K562 (cell line): Measurements from ENCODE around the gene FMNL2. TPM values are rescaled to one million over a fixed set of nuclear protein-coding genes. Genes with fewer than 3 reads are reported as not detected.

ENCODE experiments used
- ATAC-seq: fragments of 200-7000 bp; cut with Tn5 transposase; 3 replicates; pipeline ENCODE4 v1.9.1; 2020; ENCODE audit warnings: moderate library complexity
- BruUV-seq: library from RNA; stranded (reverse); fragments of 400-500 nt; replicated peaks from 2 replicates; lab custom pipeline; 2021; lab: Mats Ljungman, UMichigan
- CTCF ChIA-PET: fragments of 300-600 bp; formaldehyde crosslinking; extraction: SDS; loops from one replicate; lab custom pipeline; 2021; ENCODE audit warnings: low intra/inter-chr PET ratio; lab: Yijun Ruan, JAX
- POLR2A ChIA-PET: fragments of 300-600, 350-650 bp; sonication (Branson Sonifier 250); formaldehyde crosslinking; extraction: SDS; loops from one replicate; lab custom pipeline; 2021; ENCODE audit warnings: antibody characterized with exemption, inconsistent platforms; lab: Yijun Ruan, JAX
- DNase-seq, 4 experiments: peaks; one replicate each; pipeline versions ENCODE4 v3.0.0 to v3.0.0-alpha.2; 2011 to 2018; ENCODE audit warnings: low spot score in 3 of 4, mixed read lengths in 3 of 4; ENCODE audit errors: extremely low read depth in 1 of 4
- FAIRE-seq: peaks from 2 replicates; lab custom pipeline; 2011; peaks lifted over from hg19 to GRCh38; lab: Jason Lieb, UNC
- H2AFZ ChIP-seq: 2 replicates; pipeline ENCODE4 v1.6.0; 2011; ENCODE audit warnings: low read depth, low read length, control low read depth, inconsistent platforms
- H3K27ac ChIP-seq: fragments of 200-600 bp; 3 replicates; pipeline ENCODE4 v1.8.0; 2011; ENCODE audit warnings: low read depth, mild to moderate bottlenecking, control low read depth, inconsistent platforms, low read length, moderate library complexity, mixed read lengths; ENCODE audit errors: extremely low read depth
- H3K27me3 ChIP-seq, 2 experiments: fragments of 300-600 bp in 1 of 2; 2 replicates in 1 of 2; 3 replicates in 1 of 2; pipeline versions ENCODE4 v1.6.0 to v1.8.0; 2011; ENCODE audit warnings: inconsistent platforms in 2 of 2, low read length in 2 of 2, mild to moderate bottlenecking in 1 of 2, mixed read lengths in 1 of 2, moderate library complexity in 1 of 2; ENCODE audit not compliant: control insufficient read depth in 2 of 2, insufficient read depth in 2 of 2
- H3K36me3 ChIP-seq: fragments of 300-600 bp; 3 replicates; pipeline ENCODE4 v1.8.0; 2011; ENCODE audit warnings: mild to moderate bottlenecking, low read length, inconsistent platforms; ENCODE audit not compliant: control insufficient read depth, insufficient read depth
- H3K4me1 ChIP-seq, 2 experiments: fragments of 200-600 bp in 1 of 2; replicated peaks in 1 of 2; 2 replicates in 1 of 2; 3 replicates in 1 of 2; pipeline versions ENCODE4 v1.5.1 to v1.8.0; 2011; ENCODE audit warnings: inconsistent platforms in 2 of 2, low read length in 2 of 2, mild to moderate bottlenecking in 1 of 2, mixed read lengths in 1 of 2, moderate library complexity in 1 of 2; ENCODE audit not compliant: control insufficient read depth in 2 of 2, insufficient read depth in 2 of 2
- H3K4me2 ChIP-seq: 2 replicates; pipeline ENCODE4 v1.6.1; 2011; ENCODE audit warnings: low read length, control low read depth, inconsistent platforms, mixed read lengths; ENCODE audit not compliant: insufficient read depth
- H3K4me3 ChIP-seq: fragments of 200-600 bp; sonication (generic), shearing (Covaris generic); 2 replicates; pipeline ENCODE4 v1.5.1; 2016; ENCODE audit warnings: control low read depth, inconsistent platforms
- H3K79me2 ChIP-seq: fragments of 200-600 bp; 3 replicates; pipeline ENCODE4 v1.8.0; 2011; ENCODE audit warnings: low read length, inconsistent platforms; ENCODE audit not compliant: control insufficient read depth, insufficient read depth
- H3K9ac ChIP-seq, 2 experiments: 2 replicates each; pipeline versions ENCODE4 v1.6.0 to v1.6.1; 2011; ENCODE audit warnings: low read depth in 2 of 2, low read length in 2 of 2, control low read depth in 1 of 2, inconsistent platforms in 1 of 2, mild to moderate bottlenecking in 1 of 2, mixed read lengths in 1 of 2; ENCODE audit not compliant: insufficient read depth in 1 of 2
- H3K9me1 ChIP-seq: one replicate; pipeline ENCODE4 v1.6.0; 2011; ENCODE audit warnings: inconsistent platforms, mild to moderate bottlenecking, low read length, moderate library complexity; ENCODE audit not compliant: control insufficient read depth, insufficient read depth
- H3K9me3 ChIP-seq: replicated peaks from 2 replicates; pipeline ENCODE4 v1.5.1; 2011; ENCODE audit warnings: low read depth, low read length, inconsistent platforms; ENCODE audit not compliant: control insufficient read depth, insufficient read depth
- H4K20me1 ChIP-seq: replicated peaks from 2 replicates; pipeline ENCODE4 v1.6.1; 2011; ENCODE audit warnings: low read length, inconsistent platforms, mixed read lengths; ENCODE audit not compliant: control insufficient read depth, insufficient read depth
- DPF2 ChIP-seq: fragments of 450-650 bp; IDR thresholded peaks from 2 replicates; pipeline ENCODE4 v1.6.1; 2016
- GATAD2A ChIP-seq: fragments of 450-650 bp; IDR thresholded peaks from 2 replicates; pipeline ENCODE4 v1.6.1; 2017
- HDAC2 ChIP-seq: fragments of 450-650 bp; IDR thresholded peaks from 2 replicates; pipeline ENCODE4 v1.6.1; 2016; ENCODE audit warnings: mild to moderate bottlenecking
- HDAC3 ChIP-seq: fragments of 450-650 bp; IDR thresholded peaks from 2 replicates; pipeline ENCODE4 v1.6.1; 2018; ENCODE audit warnings: borderline replicate concordance, mild to moderate bottlenecking, moderate library complexity; ENCODE audit not compliant: partially characterized antibody
- HDAC6 ChIP-seq: IDR thresholded peaks from 2 replicates; pipeline ENCODE4 v1.6.1; 2012; ENCODE audit warnings: low read depth, mild to moderate bottlenecking, control low read depth, inconsistent platforms, low read length, moderate library complexity
- MAFK ChIP-seq: IDR thresholded peaks from 2 replicates; pipeline ENCODE4 v1.6.1; 2011; ENCODE audit warnings: low read length, improper control_type of control experiment
- PRDM10 ChIP-seq: fragments of 450-650 bp; IDR thresholded peaks from 2 replicates; pipeline ENCODE4 v1.6.1; 2018; ENCODE audit not compliant: partially characterized antibody
- PURB ChIP-seq: sonication (generic); formaldehyde crosslinking; IDR thresholded peaks from 2 replicates; pipeline ENCODE4 v1.9.0; 2021; ENCODE audit warnings: low read depth, mild to moderate bottlenecking, missing genetic modification reagents
- RB1 ChIP-seq: fragments of 450-650 bp; IDR thresholded peaks from 2 replicates; pipeline ENCODE4 v1.6.1; 2017; ENCODE audit warnings: low read depth, mild to moderate bottlenecking
- SMARCA4 ChIP-seq: fragments of 450-650 bp; IDR thresholded peaks from 2 replicates; pipeline ENCODE4 v1.6.1; 2016
- SREBF1 ChIP-seq: fragments of 150-350 bp; IDR thresholded peaks from 2 replicates; pipeline ENCODE4 v1.6.1; 2014; ENCODE audit warnings: antibody characterized with exemption, low read depth, low read length, borderline replicate concordance
- SUPT5H ChIP-seq: fragments of 450-650 bp; IDR thresholded peaks from 2 replicates; pipeline ENCODE4 v1.6.1; 2016
- ZNF134 ChIP-seq: fragments of 250-450 bp; sonication (Bioruptor Pico); conservative IDR thresholded peaks from 2 replicates; pipeline ENCODE4 v1.4.0; 2020
- ZNF197 ChIP-seq: fragments of 200-800 bp; sonication (Bioruptor generic); IDR thresholded peaks from 2 replicates; pipeline ENCODE4 v1.6.1; 2016; ENCODE audit warnings: low read depth, missing genetic modification characterization, missing compliant biosample characterization
- ZNF274 ChIP-seq: IDR thresholded peaks from 2 replicates; pipeline ENCODE4 v1.6.1; 2011; ENCODE audit warnings: low read depth, mild to moderate bottlenecking, low read length, moderate library complexity, borderline replicate concordance
- ZNF3 ChIP-seq: fragments of 250-450 bp; sonication (Bioruptor Pico); IDR thresholded peaks from 2 replicates; pipeline ENCODE4 v1.5.0; 2021; ENCODE audit warnings: mild to moderate bottlenecking, moderate library complexity
- ZNF444 ChIP-seq: fragments of 250-450 bp; sonication (Bioruptor Pico); IDR thresholded peaks from 2 replicates; pipeline ENCODE4 v1.4.0; 2020; ENCODE audit warnings: mild to moderate bottlenecking, moderate library complexity
- ZNF561 ChIP-seq: fragments of 450-650 bp; formaldehyde crosslinking; conservative IDR thresholded peaks from 2 replicates; pipeline ENCODE4 v1.4.0; 2020; ENCODE audit warnings: mild to moderate bottlenecking, moderate library complexity
- ZNF586 ChIP-seq: fragments of 450-650 bp; formaldehyde crosslinking; conservative IDR thresholded peaks from 2 replicates; pipeline ENCODE4 v1.4.0; 2020; ENCODE audit warnings: mild to moderate bottlenecking, moderate library complexity
- WGBS: fragments of 100-300 bp; shearing (Covaris generic); methylation state at CpG from one replicate; pipeline ENCODE4 v1.1.6; 2016; ENCODE audit warnings: low coverage, mixed read lengths; ENCODE audit not compliant: insufficient coverage; ENCODE audit errors: missing lambda C conversion rate; 5-methylcytosine and 5-hydroxymethylcytosine counted together
- in situ Hi-C: fragments of 300-500 bp; cut with MboI; formaldehyde crosslinking; loops from 4 replicates; pipeline ENCODE4 v1.15.0; 2018; ENCODE audit warnings: inconsistent platforms, mixed read lengths
- intact Hi-C: fragments of 100-400 bp; cut with micrococcal nuclease; formaldehyde crosslinking; loops from 2 replicates; pipeline ENCODE4 v1.14.2; 2022
- polyA plus RNA-seq, 8 experiments: library from polyadenylated mRNA; depleted of rRNA in 4 of 8; stranded (reverse) in 5 of 8; unstranded in 3 of 8; fragments of >200 nt; fragmentation: Nextera tagmentation in 2 of 8; fragmentation: Illumina TruSeq in 1 of 8; extraction: Ambion mirVana in 2 of 8; extraction: Trizol in 1 of 8; gene quantifications; 2 replicates each; pipeline versions ENCODE4 v1.2.1 to v1.2.3, GENCODE V29; 2011 to 2014; ENCODE audit warnings: inconsistent platforms in 1 of 8, missing spikeins in 1 of 8
- total RNA-seq, 7 experiments: library from RNA; depleted of rRNA in 6 of 7; stranded (reverse); fragments of >200 nt in 6 of 7; fragmentation: Illumina TruSeq in 2 of 7; extraction: Trizol in 2 of 7; gene quantifications; 2 replicates each; pipeline versions ENCODE4 v1.2.1 to v1.2.3, GENCODE V29; 2011 to 2021; ENCODE audit warnings: low replicate concordance in 1 of 7
- TF ChIP-seq, protein P1 (sequence below): sonication (generic); formaldehyde crosslinking; IDR thresholded peaks from 2 replicates; pipeline ENCODE4 v1.8.0; 2023; ENCODE audit warnings: mild to moderate bottlenecking, missing genetic modification reagents

The FMNL2 gene
- total and polyA plus RNA-seq, 9 of the 15 experiments (the other 6 are each of a cell fraction or from before 2014, with no cell fraction given): 0.15 to 0.49 (median 0.24) TPM; not detected in 1

- Histone ChIP-seq H3K9me3 (no peaks in the 10 kb centered on the region), H3K9ac (no peak overlapping the region), H3K4me2 (no peak overlapping the region), H2AFZ (no peak overlapping the region), H3K9me1 (no peaks in the 10 kb centered on the region), H3K27ac (no peak overlapping the region), H3K4me1 (no peaks in the 10 kb centered on the region), H4K20me1 (no peaks in the 10 kb centered on the region), H3K4me3 (no peak overlapping the region), H3K36me3 (no peaks in the 10 kb centered on the region), H3K79me2 (no peaks in the 10 kb centered on the region), H3K27me3 (peaks cover 2 to 10% of the 10 kb centered on the region in 2 experiments; a peak in 2 of 5 replicates)
- peak; percentile 26 for FAIRE-seq
- WGBS: 0% methylated on average over 3 of the region's 3 CpGs
- no TSS peak for BruUV-seq
- no peak for ATAC-seq
- intact Hi-C loops (no loop called here), in situ Hi-C loops (no loop called here)
- ChIA-PET POLR2A (interaction anchor here (1.0 to 1.2 kb wide), 2 partner anchors 9 to 11 kb away, joined by 3 to 4 read pairs; no protein-coding TSS in a partner anchor), CTCF (no interaction called here)
- no peak for DNase-seq
- TF ChIP-seq HDAC6 (no peak), ZNF274 (no peak), ZNF586 (CRISPR knock-in tag) (no peak), SUPT5H (no peak), ZNF561 (CRISPR knock-in tag) (no peak), PRDM10 (no peak), PURB (CRISPR knock-in tag) (no peak), ZNF134 (CRISPR knock-in tag) (no peak), MAFK (no peak), ZNF444 (CRISPR knock-in tag) (no peak), SMARCA4 (no peak), HDAC2 (no peak), DPF2 (no peak), GATAD2A (no peak), ZNF3 (CRISPR knock-in tag) (no peak), RB1 (no peak), HDAC3 (no peak), ZNF197 (CRISPR knock-in tag) (no peak), SREBF1 (no peak)
- TF ChIP-seq, protein P1, sequence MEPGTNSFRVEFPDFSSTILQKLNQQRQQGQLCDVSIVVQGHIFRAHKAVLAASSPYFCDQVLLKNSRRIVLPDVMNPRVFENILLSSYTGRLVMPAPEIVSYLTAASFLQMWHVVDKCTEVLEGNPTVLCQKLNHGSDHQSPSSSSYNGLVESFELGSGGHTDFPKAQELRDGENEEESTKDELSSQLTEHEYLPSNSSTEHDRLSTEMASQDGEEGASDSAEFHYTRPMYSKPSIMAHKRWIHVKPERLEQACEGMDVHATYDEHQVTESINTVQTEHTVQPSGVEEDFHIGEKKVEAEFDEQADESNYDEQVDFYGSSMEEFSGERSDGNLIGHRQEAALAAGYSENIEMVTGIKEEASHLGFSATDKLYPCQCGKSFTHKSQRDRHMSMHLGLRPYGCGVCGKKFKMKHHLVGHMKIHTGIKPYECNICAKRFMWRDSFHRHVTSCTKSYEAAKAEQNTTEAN (CRISPR knock-in tag): no peak
Observed at GRCh38 chr2:152456262-152456661, 121.3 kb downstream of the FMNL2 start.
